GM18498 (cell line): ENCODE measurements around the gene SLC23A2.
"Not testable (repeated sequence)": the region's sequence is repeated elsewhere in the genome, so short reads cannot be mapped to it uniquely, and the experiment has no call there.

ENCODE experiments used
- ATAC-seq: cut with Tn5 transposase; IDR thresholded peaks from one replicate; pipeline ENCODE4 v1.9.1; 2021; ENCODE audit warnings: mild to moderate bottlenecking, moderate library complexity; ENCODE audit not compliant: unreplicated experiment

SLC23A2 gene

DNA sequence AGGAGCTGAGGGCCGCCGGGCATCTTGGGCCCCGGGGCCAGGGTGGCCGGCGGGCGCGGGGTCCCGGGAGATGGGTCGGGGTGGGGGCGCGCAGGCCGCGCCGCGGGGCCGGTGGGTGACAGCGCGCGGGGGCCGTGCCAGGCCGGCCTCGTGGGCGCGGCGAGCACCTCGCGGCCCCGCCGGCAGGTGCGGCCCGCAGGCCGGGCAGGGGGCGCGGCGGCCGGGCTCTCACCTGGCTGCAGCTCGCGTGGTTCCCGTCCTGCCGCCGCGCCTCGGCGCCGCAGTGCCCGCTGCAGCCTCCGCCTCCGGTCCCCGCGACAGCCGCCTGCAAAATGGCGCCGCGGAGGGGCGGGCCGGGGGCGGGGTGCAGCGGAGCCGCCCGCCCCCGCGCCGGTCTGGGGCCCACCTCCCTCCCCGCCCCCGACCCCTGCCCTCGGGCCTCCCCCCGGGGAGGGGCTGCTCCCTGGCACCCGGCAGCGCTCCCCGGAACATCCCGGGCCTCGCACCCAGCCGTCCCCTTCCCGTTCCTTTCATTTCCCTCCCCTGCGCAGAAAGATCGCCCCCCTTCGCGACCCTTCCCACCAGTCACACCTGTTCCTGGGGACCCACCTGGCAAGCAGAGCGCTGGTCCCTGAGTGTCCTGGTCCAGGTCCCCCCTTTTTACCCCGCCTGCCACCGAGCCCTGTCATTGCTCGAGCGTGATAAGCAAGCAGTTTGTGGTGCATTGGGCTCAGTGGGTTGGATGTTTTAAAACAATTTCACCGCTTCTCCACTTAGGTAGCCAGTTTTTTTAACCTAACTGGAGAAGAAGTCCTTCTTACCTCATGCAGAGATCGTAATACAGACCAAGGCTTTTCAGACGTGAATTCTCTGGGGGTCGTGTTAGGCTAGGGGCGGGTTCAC lies at the start of gene SLC23A2:
Gene SLC23A2, minus strand, starts transcription at position 337 of the 903 bp plus-strand sequence. CDS start 68,948 bp downstream, outside the sequence.
- ATAC-seq: peak; percentile 60

DNA sequence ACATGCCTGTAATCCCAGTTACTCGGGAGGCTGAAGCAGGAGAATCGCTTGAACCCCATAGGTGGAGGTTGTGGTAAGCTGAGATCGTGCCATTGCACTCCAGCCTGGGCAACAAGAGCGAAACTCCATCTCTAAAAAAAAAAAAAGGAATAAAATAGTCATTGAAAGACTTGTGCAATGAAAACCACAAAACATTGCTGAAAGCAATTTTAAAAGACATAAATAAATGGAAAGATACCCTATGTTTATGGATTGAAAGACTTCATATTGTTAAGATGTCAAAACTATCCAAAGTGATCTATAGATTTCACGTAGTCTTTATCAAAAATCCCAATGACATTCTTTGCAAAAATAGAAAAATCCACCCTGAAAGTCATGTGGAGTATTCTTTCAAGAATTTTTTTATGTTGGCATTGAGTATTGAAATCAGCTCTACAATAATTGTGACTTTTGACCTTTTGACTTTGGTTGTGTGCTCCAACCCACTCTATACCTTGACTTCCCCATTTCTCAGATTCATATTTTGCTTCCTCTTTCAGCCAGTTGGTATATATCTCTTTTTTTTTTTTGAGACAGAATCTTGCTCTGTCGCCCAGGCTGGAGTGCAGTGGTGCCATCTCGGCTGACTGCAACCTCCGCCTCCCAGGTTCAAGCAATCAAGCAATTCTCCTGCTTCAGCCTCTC lies 45.5 kb upstream of the SLC23A2 start:
- ATAC-seq: no peak

DNA sequence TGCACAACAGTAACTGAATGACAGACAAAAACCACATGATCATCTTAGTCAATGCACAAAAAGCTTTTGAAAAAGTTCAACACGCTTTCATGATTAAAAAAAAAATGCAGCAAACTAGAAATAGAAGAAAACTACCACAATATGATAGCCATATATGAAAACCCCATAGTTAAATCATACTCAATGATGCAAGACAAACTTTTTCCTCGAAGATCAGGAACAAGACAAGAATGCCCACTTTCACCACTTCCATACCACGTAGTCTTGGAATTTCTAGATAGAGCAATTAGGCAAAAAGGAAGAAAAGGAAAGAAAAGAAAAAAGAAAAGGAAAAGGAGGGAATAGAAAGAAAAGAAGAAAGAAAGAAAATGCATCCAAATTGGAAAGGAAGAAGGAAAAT lies 44.6 kb upstream of the SLC23A2 start:
- ATAC-seq: no peak

DNA sequence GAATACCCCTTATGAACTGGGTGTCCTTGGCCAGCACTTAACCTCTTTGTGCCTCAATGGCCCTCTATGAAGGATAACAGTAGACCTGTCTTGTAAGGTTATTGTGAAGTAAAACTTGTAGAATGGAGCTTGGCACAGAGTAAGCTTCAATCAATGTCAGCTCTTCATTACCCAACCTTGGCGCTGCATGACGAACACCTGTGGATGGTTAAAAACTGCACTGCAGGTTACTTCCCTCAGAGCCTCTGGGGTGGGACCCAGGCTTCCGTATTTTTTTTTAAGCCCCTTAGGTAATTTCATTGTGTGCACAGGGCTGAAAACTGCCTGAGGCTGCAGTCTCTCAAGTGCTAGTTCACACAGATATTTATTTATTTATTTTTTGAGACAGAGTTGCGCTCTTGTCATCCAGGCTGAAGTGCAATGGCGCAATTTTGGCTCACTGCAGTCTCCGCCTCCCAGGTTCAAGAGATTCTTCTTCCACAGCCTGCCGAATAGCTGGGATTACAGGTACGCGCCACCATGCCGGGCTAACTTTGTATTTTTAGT lies 42.8 kb upstream of the SLC23A2 start:
- ATAC-seq: no peak

DNA sequence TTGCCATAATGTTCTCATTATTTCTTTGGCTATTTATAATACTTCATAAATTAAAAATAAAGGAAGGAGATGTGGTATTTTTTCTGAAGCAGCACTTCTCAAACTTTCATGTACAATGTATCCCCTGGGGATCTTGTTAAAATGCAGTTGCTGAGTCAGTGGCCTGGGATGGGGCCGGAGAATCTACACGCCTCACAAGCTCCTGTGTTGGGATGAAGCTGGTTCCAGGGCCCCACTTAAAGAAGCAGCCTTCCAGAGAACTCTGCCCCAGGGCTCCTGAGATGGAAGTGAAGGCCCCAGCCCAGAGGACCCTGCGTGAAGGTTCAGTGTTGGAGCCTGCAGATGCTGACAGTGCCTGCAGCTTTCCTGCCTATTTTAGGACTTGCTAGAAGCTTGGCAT lies 40.1 kb upstream of the SLC23A2 start:
- ATAC-seq: no peak

DNA sequence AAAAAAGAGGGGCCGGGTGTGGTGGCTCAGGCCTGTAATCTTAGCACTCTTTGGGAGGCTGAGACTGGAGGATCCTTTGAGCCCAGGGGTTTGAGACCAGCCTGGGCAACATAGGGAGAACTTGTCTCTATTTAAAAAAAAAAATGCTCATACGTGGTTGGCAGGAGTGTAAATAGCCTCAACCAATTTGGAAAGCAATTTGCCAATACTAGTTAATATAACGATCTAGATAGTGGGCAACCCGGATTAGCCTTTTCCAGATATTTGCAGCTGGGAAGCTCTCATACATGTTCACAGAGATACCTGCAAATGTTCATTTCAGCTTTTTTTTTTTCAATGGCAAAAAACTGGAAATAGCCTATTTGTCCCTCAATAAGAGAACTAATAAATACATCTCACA lies 39.0 kb upstream of the SLC23A2 start:
- no peak for ATAC-seq

DNA sequence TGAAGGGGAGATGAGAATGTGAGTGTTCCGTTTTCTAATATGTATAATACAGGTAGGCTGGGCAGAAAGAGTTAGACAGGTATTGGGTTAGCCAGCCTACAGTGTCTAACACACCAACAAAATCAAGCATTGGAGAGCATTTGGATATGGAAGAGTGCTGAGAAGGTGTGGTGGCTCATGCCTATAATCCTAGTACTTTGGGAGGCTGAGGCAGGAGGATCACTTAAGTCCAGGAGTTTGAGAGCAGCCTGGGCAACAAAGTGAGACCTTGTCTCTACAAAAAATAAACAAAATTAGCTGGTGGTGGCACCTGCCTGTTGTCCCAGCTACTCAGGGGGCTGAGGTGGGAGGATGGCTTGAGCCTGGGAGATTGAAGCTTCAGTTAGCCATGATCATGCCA lies 38.6 kb upstream of the SLC23A2 start:
- no peak for ATAC-seq

DNA sequence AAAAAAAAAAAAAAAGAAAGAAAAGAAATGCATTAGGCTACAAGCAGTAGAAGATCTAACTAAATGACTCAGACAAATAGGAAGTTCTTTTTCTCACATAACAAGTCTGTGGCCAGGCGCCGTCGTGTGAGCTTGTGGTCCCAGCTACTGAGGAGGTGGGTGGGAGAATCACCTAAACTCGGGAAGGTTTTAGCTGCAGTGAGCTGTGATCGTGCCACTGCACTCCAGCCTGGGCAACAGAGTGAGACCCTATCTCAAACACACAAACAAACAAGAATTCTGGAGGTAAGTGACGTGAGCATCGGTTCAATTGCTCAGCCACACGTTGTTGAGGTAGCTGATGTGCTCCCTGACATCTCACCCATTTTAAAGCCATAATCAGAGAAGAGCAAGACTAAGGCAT lies 37.9 kb upstream of the SLC23A2 start:
- ATAC-seq: no peak

DNA sequence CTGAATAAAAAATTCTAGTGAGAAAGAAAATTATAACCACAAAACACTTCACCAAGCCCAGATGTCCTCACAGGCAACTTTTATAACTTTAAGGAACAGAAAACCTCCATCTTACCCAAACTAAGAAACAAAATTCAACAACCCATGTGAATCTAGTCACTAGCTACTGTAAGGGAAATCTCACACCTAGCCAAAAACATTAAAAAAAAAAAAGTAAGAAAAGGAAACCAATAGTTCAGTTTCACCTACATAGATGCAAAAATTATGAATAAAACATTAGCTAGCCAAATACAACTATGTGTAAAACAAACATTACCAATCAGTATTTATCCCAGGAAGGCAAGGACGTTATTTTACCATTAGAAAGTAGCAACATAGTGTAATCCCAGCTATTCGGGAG lies 35.5 kb upstream of the SLC23A2 start:
- no peak for ATAC-seq

DNA sequence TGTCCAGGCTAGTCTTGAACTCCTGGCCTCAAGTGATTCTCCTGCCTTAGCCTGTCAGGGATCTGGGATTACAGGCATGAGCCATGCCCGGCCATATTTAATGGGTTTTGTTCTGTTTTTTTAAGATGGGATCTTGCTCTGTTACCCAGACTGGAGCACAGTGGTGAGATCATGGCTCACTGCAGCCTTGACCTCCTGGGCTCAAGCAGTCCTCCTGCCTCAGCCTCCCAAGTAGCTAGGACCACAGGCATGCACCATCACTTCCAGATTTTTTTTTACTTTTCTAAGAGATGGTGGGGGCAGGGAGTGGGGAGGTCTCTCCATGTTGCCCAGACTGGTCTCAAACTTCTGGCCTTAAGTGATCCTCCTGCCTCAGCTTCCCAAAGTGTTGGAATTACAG lies 34.2 kb upstream of the SLC23A2 start:
- ATAC-seq: not testable (repeated sequence)

DNA sequence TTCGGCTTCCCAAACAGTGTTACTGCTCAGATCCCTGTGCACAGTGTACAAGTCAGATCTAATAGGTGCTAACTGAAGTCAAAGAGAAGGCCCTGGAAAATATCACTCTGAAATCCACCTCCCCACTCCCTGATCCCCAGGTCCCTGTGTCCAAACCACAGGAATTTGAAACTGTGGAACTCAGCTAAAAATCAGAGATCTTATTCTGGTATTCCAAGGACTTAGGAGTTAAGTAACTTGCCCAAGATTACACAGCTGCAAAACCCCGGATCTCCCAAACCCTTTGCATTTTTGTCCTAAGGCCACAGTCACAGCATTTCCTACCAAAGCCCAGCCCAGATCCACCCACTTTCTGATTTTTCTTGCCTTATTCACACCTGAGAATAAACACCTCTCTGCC lies 32.3 kb upstream of the SLC23A2 start:
- ATAC-seq: no peak

DNA sequence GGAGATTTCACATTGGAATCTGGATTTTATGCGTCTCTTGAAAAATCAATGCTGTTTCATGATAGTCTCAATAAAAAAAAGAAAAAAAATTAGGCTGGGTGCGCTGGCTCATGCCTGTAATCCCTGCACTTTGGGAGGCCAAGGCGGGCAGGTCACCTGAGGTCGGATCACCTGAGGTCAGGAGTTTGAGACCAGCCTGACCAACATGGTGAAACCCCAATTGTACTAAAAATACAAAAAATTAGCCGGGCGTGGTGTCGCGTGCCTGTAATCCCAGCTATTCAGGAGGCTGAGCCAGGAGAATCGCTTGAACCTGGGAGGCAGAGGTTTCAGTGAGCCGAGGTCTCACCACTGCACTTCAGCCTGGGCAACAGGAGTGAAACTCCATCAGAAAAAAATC lies 30.4 kb upstream of the SLC23A2 start:
- ATAC-seq: not testable (repeated sequence)

DNA sequence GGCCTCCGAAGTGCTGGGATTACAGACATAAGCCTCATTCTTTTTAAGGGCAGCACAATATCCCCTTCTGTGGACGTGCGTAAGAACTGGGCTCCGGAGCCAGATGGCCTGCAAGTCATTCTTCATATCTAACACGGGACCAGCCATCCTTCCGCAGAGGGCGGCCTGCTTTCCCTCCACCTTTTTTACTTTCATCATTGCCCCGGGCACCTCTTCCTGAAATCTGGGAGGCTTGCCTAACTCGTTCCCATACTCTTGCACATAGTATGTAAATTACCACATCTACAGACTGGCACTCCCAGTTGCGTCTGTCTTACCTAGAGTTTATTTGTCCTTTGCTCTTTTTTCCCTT lies 29.9 kb upstream of the SLC23A2 start:
- no peak for ATAC-seq

DNA sequence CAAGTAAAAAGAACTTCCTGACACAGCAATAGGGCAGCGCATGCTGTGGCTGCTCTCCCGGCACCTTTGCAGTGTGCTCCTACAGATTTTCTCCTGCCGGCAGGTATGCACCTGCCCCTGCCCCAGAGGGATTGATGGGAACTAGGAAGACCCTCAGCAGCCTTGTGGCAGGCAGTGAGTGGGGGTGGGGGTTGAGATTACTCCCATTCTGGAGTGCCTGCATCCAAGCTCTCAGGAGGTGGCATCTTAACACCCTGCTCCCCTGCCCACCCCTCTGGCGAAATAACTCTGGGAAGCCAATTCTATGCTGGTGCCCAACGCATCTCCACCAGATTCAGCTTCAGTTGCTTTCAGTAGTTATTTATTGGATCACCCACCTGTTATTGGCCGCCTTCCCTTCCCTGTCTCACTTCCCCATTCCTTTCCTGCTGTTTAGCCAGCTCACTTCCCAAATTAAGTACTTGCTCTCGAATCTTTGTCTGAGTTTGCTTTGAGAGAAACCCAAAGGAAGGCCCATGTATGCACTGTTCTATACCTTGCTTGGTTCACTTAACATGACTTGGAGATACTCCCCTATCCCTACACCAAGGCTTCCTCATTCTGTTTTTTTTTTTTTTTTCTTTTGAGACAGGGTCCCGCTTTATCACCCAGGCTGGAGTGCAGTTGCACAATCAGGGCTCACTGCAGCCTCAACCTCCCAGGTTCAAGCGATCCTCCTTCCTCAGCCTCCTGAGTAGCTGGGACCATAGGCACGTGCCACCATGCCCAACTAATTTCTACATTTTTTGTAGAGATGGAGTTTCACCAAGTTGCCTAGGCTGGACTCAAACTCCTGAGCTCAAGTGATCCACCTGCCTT lies 29.3 kb upstream of the SLC23A2 start:
- no peak for ATAC-seq

DNA sequence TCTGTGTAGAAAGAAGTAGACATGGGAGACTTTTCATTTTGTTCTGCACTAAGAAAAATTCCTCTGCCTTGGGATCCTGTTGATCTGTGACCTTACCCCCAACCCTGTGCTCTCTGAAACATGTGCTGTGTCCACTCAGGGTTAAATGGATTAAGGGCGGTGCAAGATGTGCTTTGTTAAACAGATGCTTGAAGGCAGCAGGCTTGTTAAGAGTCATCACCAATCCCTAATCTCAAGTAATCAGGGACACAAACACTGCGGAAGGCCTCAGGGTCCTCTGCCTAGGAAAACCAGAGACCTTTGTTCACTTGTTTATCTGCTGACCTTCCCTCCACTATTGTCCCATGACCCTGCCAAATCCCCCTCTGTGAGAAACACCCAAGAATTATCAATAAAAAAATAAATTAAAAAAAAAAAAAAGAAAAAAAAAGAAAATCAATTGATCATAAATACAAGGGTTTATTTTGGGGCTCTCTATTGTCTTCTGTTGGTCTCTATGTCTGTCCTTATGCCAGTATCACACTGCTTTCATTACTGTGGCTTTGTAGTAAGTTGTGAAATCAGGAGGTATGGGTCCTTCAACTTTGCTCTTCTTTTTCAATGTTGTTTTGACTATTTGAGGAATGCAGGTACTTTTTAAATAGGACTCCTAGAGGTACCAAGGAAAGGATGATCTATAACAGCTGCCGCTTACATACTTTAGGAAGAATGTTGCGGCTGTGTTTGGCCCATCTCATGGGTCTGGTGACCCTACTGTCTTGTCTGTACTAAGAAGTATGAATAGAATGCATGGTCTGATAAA lies 27.1 kb upstream of the SLC23A2 start:
- not testable (repeated sequence) for ATAC-seq

DNA sequence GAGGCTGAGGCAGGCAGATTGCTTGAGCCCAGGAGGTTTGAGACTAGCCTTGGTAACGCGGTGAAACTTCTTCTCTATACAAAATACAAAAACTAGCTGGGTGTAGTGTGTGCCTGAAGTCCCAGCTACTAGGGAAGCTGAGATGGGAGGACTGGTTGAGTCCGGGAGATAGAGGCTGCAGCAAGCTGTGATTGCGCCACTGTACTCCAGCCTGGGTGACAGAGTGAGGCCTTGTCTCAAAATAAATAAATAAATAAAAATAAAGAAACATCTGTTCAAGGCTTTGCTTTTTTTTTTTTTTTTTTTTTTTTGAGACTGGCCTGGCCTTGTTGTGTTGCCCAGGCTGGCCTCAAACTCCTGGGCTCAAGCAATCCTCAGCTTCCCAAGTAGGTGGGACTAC lies 23.7 kb upstream of the SLC23A2 start:
- no peak for ATAC-seq

DNA sequence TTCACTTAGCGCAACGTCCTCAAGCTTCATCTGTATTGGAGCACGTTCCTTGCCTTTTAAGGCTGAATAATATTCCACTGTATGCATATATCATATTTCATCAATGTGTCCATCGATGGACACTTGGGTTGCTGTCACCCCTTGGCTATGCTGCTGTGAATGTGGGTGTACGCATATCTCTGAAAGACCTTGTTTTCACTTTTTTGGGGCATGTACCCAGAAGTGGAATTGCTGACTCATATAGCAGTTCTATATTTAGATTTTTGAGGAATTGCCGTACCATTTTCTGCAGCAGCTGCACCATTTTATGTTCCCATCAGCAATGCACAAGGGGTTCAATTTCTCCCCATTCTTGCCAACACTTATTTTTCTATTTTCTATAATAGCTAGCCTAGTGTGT lies 22.8 kb upstream of the SLC23A2 start:
- no peak for ATAC-seq

DNA sequence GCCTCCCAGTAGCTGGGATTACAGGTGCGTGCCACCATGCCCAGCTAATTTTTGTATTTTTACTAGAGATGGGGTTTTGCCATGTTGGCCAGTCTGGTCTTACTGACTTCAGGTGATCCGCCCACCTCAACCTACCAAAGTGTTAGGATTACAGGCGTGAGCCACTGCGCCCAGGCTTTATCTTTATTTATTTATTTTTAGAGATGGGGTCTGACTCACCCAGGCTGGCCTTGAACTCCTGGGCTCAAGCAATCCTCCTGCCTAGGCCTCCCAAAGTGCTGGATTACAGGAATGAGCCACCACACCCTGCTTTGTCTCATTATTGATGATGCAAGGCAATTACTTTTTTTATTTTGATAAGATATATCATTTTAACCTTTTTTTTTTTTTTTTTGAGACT lies 21.9 kb upstream of the SLC23A2 start:
- not testable (repeated sequence) for ATAC-seq

DNA sequence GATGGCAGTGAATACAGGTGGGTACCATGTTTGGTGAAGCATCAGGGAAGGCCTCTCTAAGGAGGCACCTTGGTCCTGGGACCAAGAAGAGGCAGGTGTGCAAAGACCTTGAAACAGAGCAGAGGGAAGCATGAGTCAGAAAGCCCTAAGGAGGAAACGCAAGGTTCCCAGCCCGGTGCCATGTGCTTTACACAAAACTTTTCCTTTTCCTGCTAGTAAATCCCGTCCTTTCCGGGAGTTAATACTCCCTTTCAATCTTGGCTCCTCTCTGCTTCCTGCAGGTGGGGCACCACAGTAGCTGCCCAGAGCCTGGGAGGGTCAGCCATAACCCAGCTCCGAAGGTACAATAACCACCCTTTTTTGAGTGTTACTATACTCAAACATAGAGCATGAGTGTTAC lies 19.4 kb upstream of the SLC23A2 start:
- ATAC-seq: no peak

DNA sequence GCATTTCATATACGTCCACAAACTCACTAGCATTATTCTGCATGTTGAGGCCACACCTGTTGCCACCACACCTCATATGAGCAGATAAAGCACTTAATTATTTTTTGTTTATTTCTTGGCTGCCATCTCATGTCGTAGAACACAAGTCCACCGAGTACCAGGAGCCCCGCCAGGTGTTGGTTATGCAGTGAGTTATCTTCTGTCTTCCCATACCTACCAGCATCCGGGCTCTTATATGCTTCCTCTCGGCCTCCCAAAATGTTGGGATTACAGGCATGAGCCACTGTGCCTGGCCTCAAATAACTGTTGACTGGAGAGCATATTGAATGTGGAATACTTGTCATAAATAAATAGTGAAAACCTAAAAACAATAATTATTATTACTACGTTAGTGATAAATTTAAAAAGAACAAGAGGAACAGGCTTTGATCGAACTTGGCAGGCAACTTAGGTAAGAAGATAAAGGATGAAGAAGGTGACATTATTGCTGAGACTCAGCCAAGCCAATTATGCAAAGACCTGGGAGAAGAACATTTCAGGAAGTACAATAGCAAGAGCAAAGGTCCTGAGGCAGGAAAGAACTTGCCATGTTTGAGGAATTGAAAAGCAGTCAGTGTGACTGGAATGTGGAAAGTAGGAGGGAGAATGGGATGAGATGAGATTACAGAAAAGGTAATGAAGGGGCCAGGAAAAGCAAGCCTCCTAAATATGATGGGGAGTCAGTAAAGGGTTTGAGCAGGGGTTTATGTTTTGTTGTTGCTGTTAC lies 12.6 kb upstream of the SLC23A2 start:
- no peak for ATAC-seq
